SK-N-SH (cell line): ENCODE measurements around the gene ATF6B. TPM values are rescaled to one million over a fixed set of nuclear protein-coding genes. Genes with fewer than 3 reads are reported as not detected.

ENCODE experiments used
- CTCF ChIA-PET: fragments of 300-600, 350-600 bp; formaldehyde crosslinking; extraction: SDS; loops from one replicate; lab custom pipeline; 2021; lab: Yijun Ruan, JAX
- POLR2A ChIA-PET: fragments of 350-600 bp; sonication (Branson Sonifier 250); formaldehyde crosslinking; extraction: SDS; loops from one replicate; lab custom pipeline; 2020; ENCODE audit warnings: antibody characterized with exemption, inconsistent platforms; lab: Yijun Ruan, JAX
- DNase-seq: peaks from one replicate; pipeline ENCODE4 v3.0.0; 2012
- H2AFZ ChIP-seq: fragments of 200-600 bp; sonication (generic); 2 replicates; pipeline ENCODE4 v1.8.1; 2016; ENCODE audit warnings: antibody characterized with exemption, mild to moderate bottlenecking, low read depth
- H3F3A ChIP-seq: fragments of 200-600 bp; sonication (generic); replicated peaks from 2 replicates; pipeline ENCODE3; 2016; ENCODE audit warnings: antibody characterized with exemption, mild to moderate bottlenecking; ENCODE audit not compliant: insufficient read depth
- H3K27ac ChIP-seq, 2 experiments: fragments of 200-500 bp in 1 of 2; fragments of 200-600 bp in 1 of 2; sonication (Bioruptor generic) in 1 of 2; sonication (generic), shearing (Covaris generic) in 1 of 2; 2 replicates each; pipeline versions ENCODE4 v1.5.1 to v1.6.1; 2014 to 2016; ENCODE audit warnings: low read depth in 2 of 2, inconsistent platforms in 1 of 2, low read length in 1 of 2, mild to moderate bottlenecking in 1 of 2, mixed read lengths in 1 of 2
- H3K27me3 ChIP-seq: fragments of 200-600 bp; sonication (generic), shearing (Covaris generic); 2 replicates; pipeline ENCODE4 v1.6.1; 2016; ENCODE audit warnings: mixed run types; ENCODE audit not compliant: insufficient read depth
- H3K36me3 ChIP-seq, 2 experiments: fragments of 200-500 bp in 1 of 2; fragments of 200-600 bp in 1 of 2; sonication (Bioruptor generic) in 1 of 2; sonication (generic) in 1 of 2; replicated peaks in 1 of 2; 2 replicates each; pipeline versions ENCODE3 to v1.5.1; 2014 to 2016; ENCODE audit warnings: low read length in 1 of 2, mild to moderate bottlenecking in 1 of 2; ENCODE audit not compliant: insufficient read depth in 2 of 2, control insufficient read depth in 1 of 2
- H3K4me1 ChIP-seq, 2 experiments: fragments of 200-500 bp in 1 of 2; fragments of 200-600 bp in 1 of 2; sonication (Bioruptor generic) in 1 of 2; sonication (generic), shearing (Covaris generic) in 1 of 2; 2 replicates each; pipeline versions ENCODE4 v1.5.1 to v1.6.1; 2014 to 2016; ENCODE audit warnings: low read depth in 1 of 2, low read length in 1 of 2, mixed run types in 1 of 2; ENCODE audit not compliant: insufficient read depth in 2 of 2, control insufficient read depth in 1 of 2
- H3K4me2 ChIP-seq: fragments of 200-600 bp; sonication (generic), shearing (Covaris generic); 2 replicates; pipeline ENCODE4 v1.6.1; 2017; ENCODE audit warnings: mixed run types
- H3K4me3 ChIP-seq, 2 experiments: fragments of 200-500 bp in 1 of 2; fragments of 200-600 bp in 1 of 2; sonication (Bioruptor generic) in 1 of 2; sonication (generic), shearing (Covaris generic) in 1 of 2; 2 replicates each; pipeline versions ENCODE4 v1.5.1 to v1.8.1; 2014 to 2016; ENCODE audit warnings: low read depth in 2 of 2, inconsistent platforms in 1 of 2, low read length in 1 of 2, mild to moderate bottlenecking in 1 of 2, mixed read lengths in 1 of 2, moderate library complexity in 1 of 2
- H3K79me2 ChIP-seq: fragments of 200-600 bp; sonication (generic); 2 replicates; pipeline ENCODE4 v1.8.1; 2017; ENCODE audit warnings: mild to moderate bottlenecking; ENCODE audit not compliant: insufficient read depth
- H3K9ac ChIP-seq: fragments of 200-600 bp; sonication (generic); 2 replicates; pipeline ENCODE4 v1.6.1; 2017; ENCODE audit warnings: mixed run types
- H3K9me2 ChIP-seq: fragments of 200-600 bp; sonication (generic); 2 replicates; pipeline ENCODE4 v1.6.1; 2017; ENCODE audit warnings: mixed run types
- H3K9me3 ChIP-seq: fragments of 200-600 bp; sonication (generic); 2 replicates; pipeline ENCODE4 v1.6.1; 2017; ENCODE audit warnings: mixed run types, mild to moderate bottlenecking, moderate library complexity
- H4K20me1 ChIP-seq: fragments of 200-600 bp; sonication (generic); 2 replicates; pipeline ENCODE4 v1.6.1; 2017; ENCODE audit warnings: mild to moderate bottlenecking, mixed run types; ENCODE audit not compliant: insufficient read depth
- CHD2 ChIP-seq: fragments of 150-350 bp; IDR thresholded peaks from 2 replicates; pipeline ENCODE4 v1.6.1; 2018; ENCODE audit warnings: low read length; ENCODE audit not compliant: partially characterized antibody
- ELF1 ChIP-seq: IDR thresholded peaks from 2 replicates; pipeline ENCODE4 v1.4.0; 2012
- EP300 ChIP-seq, 2 experiments: IDR thresholded peaks; 2 replicates each; pipeline versions ENCODE4 v1.4.0 to v1.6.1; 2012; ENCODE audit warnings: borderline replicate concordance in 1 of 2, low read depth in 1 of 2, low read length in 1 of 2
- FOSL2 ChIP-seq: IDR thresholded peaks from 2 replicates; pipeline ENCODE4 v1.4.0; 2012; ENCODE audit warnings: low read depth, mild to moderate bottlenecking, moderate library complexity, borderline replicate concordance
- FOXJ3 ChIP-seq: sonication (generic); formaldehyde crosslinking; IDR thresholded peaks from 2 replicates; pipeline ENCODE4 v1.5.1; 2020; ENCODE audit warnings: mild to moderate bottlenecking, missing genetic modification reagents
- FOXM1 ChIP-seq: IDR thresholded peaks from 2 replicates; pipeline ENCODE4 v1.4.0; 2012; ENCODE audit warnings: low read depth, mild to moderate bottlenecking
- GABPA ChIP-seq: IDR thresholded peaks from 2 replicates; pipeline ENCODE4 v1.4.0; 2012; ENCODE audit warnings: low read depth, mild to moderate bottlenecking
- JUND ChIP-seq: IDR thresholded peaks from 2 replicates; pipeline ENCODE4 v1.4.0; 2012
- MEF2A ChIP-seq: IDR thresholded peaks from 2 replicates; pipeline ENCODE4 v1.4.0; 2012; ENCODE audit warnings: low read depth, borderline replicate concordance
- NFIC ChIP-seq: IDR thresholded peaks from 2 replicates; pipeline ENCODE4 v1.4.0; 2012; ENCODE audit warnings: borderline replicate concordance
- POLR2AphosphoS5 ChIP-seq: IDR thresholded peaks from 2 replicates; pipeline ENCODE4 v1.6.1; 2012; ENCODE audit warnings: low read depth, low read length
- RCOR1 ChIP-seq: fragments of 150-350 bp; IDR thresholded peaks from 2 replicates; pipeline ENCODE4 v1.6.1; 2017; ENCODE audit warnings: antibody characterized with exemption, low read length
- RFX5 ChIP-seq: IDR thresholded peaks from 2 replicates; pipeline ENCODE4 v1.6.1; 2012; ENCODE audit warnings: mild to moderate bottlenecking, improper control_type of control experiment, low read length
- RXRA ChIP-seq: IDR thresholded peaks from 2 replicates; pipeline ENCODE4 v1.4.0; 2012; ENCODE audit warnings: low read depth, mild to moderate bottlenecking, borderline replicate concordance
- SIN3A ChIP-seq: IDR thresholded peaks from 2 replicates; pipeline ENCODE4 v1.6.1; 2012; ENCODE audit warnings: low read depth, mild to moderate bottlenecking, low read length, moderate library complexity, borderline replicate concordance
- TCF12 ChIP-seq: IDR thresholded peaks from 2 replicates; pipeline ENCODE4 v1.4.0; 2012
- TEAD4 ChIP-seq: IDR thresholded peaks from 2 replicates; pipeline ENCODE4 v1.4.0; 2012; ENCODE audit warnings: mild to moderate bottlenecking, borderline replicate concordance; ENCODE audit not compliant: insufficient read depth
- YY1 ChIP-seq: IDR thresholded peaks from 2 replicates; pipeline ENCODE4 v1.4.0; 2012; ENCODE audit warnings: low read depth, mild to moderate bottlenecking
- WGBS: methylation state at CpG from one replicate; pipeline ENCODE4 v1.1.6; 2017; ENCODE audit warnings: low lambda C conversion rate; 5-methylcytosine and 5-hydroxymethylcytosine counted together
- polyA plus RNA-seq, 3 experiments: library from polyadenylated mRNA; depleted of rRNA; stranded (reverse); fragments of >200 nt; gene quantifications; 2 replicates each; pipeline ENCODE4 v1.2.3, GENCODE V29; 2012
- TF ChIP-seq, protein P1 (sequence below): IDR thresholded peaks from 2 replicates; pipeline ENCODE4 v1.4.0; 2012; ENCODE audit warnings: low read depth, borderline replicate concordance
- TF ChIP-seq, protein P2 (sequence below): IDR thresholded peaks from 2 replicates; pipeline ENCODE4 v1.4.0; 2012; ENCODE audit warnings: low read depth, borderline replicate concordance
- TF ChIP-seq, protein P3 (sequence below): fragments of 150-350 bp; IDR thresholded peaks from 2 replicates; pipeline ENCODE4 v1.6.1; 2016; ENCODE audit warnings: mild to moderate bottlenecking, low read depth, low read length
- TF ChIP-seq, protein P4 (sequence below): fragments of 150-350 bp; IDR thresholded peaks from 2 replicates; pipeline ENCODE4 v1.6.1; 2017; ENCODE audit warnings: antibody characterized with exemption, low read length, low read depth, borderline replicate concordance
- TF ChIP-seq, protein P5 (sequence below): IDR thresholded peaks from 2 replicates; pipeline ENCODE4 v1.4.0; 2012; ENCODE audit warnings: low read depth

ATF6B gene
- polyA plus RNA-seq, 1 of the 3 experiments (the other 2 are of a cell fraction) = 61.3 TPM

DNA sequence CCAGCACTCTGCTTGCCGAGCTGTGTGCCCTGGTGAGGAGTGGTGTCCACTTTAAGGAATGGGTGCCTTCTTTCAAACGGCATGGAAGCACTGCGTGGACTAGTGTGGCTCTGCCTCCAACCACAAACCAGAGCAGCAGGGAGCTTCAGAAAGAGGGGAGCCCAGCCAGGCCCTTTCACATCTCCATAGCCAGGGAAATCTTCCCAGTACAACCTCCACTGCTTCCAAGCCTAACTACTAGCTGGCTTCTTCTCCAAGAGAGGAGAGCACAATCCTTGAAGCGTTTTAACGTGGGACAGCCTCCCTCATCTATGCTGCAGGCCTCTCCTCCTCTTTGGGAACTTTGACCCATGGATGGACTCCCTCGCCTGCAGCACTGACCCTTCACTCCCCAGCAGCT lies 45.6 kb downstream of the ATF6B start:
- no peaks in the 10 kb centered on the region for H3K9me2 ChIP-seq
- no peak overlapping the region for H3K9ac ChIP-seq
- no peaks in the 10 kb centered on the region for H3K36me3 ChIP-seq
- no peak for DNase-seq
- no peaks in the 10 kb centered on the region for H3K79me2 ChIP-seq
- ChIA-PET POLR2A (no interaction called here), CTCF (no interaction called here)
- H3K4me1 ChIP-seq = peaks cover 0 to 18% of the 10 kb centered on the region in 2 experiments; a peak in 2 of 4 replicates
- no peaks in the 10 kb centered on the region for H4K20me1 ChIP-seq
- H3K4me2 ChIP-seq = no peak overlapping the region
- H3F3A ChIP-seq = no peaks in the 10 kb centered on the region
- WGBS = 73% methylated on average over 4 of the region's 6 CpGs
- H3K27ac ChIP-seq = no peak overlapping the region
- no peak overlapping the region for H2AFZ ChIP-seq
- no peak overlapping the region for H3K4me3 ChIP-seq
- TF ChIP-seq FOXJ3 (CRISPR knock-in tag) = no peak
- TF ChIP-seq TEAD4 = no peak
- TF ChIP-seq, protein P1, sequence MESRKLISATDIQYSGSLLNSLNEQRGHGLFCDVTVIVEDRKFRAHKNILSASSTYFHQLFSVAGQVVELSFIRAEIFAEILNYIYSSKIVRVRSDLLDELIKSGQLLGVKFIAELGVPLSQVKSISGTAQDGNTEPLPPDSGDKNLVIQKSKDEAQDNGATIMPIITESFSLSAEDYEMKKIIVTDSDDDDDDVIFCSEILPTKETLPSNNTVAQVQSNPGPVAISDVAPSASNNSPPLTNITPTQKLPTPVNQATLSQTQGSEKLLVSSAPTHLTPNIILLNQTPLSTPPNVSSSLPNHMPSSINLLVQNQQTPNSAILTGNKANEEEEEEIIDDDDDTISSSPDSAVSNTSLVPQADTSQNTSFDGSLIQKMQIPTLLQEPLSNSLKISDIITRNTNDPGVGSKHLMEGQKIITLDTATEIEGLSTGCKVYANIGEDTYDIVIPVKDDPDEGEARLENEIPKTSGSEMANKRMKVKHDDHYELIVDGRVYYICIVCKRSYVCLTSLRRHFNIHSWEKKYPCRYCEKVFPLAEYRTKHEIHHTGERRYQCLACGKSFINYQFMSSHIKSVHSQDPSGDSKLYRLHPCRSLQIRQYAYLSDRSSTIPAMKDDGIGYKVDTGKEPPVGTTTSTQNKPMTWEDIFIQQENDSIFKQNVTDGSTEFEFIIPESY = no peak
- no peak for TF ChIP-seq RCOR1
- TF ChIP-seq NFIC = no peak
- no peak for TF ChIP-seq ELF1
- no peaks in the 10 kb centered on the region for H3K9me3 ChIP-seq
- peaks cover 12% of the 10 kb centered on the region; the same call in 1 of the 2 replicates for H3K27me3 ChIP-seq

DNA sequence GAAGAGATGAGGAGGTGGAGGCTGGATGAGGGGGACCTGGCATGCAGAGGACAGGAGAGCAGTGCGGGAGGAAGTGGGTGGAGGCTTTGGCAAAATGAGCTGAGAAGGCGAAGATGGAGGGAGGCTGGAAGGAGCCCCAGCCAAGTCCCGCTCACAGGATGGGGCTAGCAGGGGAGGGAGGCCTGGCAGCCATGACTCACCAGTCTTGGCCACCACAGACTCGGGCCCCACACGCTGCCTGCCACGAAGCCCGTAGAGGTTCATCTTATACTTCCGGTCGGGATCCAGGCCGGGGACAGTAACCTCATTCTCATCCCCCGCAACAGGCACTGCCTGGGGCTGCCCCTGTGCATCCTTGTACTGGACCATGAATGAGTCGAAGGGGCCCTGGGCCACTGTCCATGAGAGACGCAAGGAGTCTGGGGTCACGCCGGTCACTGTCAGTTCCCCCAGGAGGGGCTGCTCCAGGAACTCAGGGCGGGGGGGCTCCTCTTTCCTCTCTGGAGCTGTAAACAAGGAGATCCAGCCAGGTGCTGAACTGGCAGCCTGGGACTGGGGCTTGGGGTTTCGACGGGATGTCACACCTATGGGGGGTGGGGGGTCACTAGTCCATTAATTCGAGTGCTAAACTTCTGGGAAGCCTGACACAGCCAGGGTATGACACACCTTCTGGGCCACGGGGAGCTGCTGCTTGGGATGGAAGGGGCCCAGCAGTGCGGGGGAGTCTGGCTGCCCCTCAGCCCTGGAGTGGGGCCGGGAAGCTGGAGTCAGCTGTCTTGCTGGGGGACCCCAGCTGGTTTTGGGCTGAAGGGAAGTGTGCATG lies 46.7 kb downstream of the ATF6B start:
- peak; percentile 50 for DNase-seq
- no peak overlapping the region for H3K4me3 ChIP-seq
- TF ChIP-seq YY1 (peak; percentile 59; the same call in 1 of the 2 replicates), CHD2 (no peak), FOSL2 (peak; percentile 86), SIN3A (no peak), FOXM1 (no peak), MEF2A (no peak), RXRA (peak; percentile 53; the same call in 1 of the 2 replicates), RFX5 (no peak), JUND (peak; percentile 66), GABPA (peak; percentile 39; the same call in 1 of the 2 replicates), RCOR1 (no peak), TCF12 (peak; percentile 59), POLR2AphosphoS5 (0 out of 2 replicates have a peak, but pooled peaks have one; percentile 33), EP300 (IDR thresholded peaks at IDR 0.05; ENCODE audit: borderline replicate concordance in 1 of 2, low read depth in 1 of 2, low read length in 1 of 2) (peak in 1 of 2 experiments; percentile 55; a peak in 1 of 4 replicates), NFIC (peak; percentile 89)
- TF ChIP-seq, protein P2, sequence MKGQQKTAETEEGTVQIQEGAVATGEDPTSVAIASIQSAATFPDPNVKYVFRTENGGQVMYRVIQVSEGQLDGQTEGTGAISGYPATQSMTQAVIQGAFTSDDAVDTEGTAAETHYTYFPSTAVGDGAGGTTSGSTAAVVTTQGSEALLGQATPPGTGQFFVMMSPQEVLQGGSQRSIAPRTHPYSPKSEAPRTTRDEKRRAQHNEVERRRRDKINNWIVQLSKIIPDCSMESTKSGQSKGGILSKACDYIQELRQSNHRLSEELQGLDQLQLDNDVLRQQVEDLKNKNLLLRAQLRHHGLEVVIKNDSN = no peak
- TF ChIP-seq, protein P3, sequence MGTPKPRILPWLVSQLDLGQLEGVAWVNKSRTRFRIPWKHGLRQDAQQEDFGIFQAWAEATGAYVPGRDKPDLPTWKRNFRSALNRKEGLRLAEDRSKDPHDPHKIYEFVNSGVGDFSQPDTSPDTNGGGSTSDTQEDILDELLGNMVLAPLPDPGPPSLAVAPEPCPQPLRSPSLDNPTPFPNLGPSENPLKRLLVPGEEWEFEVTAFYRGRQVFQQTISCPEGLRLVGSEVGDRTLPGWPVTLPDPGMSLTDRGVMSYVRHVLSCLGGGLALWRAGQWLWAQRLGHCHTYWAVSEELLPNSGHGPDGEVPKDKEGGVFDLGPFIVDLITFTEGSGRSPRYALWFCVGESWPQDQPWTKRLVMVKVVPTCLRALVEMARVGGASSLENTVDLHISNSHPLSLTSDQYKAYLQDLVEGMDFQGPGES = no peak
- TF ChIP-seq, protein P4, sequence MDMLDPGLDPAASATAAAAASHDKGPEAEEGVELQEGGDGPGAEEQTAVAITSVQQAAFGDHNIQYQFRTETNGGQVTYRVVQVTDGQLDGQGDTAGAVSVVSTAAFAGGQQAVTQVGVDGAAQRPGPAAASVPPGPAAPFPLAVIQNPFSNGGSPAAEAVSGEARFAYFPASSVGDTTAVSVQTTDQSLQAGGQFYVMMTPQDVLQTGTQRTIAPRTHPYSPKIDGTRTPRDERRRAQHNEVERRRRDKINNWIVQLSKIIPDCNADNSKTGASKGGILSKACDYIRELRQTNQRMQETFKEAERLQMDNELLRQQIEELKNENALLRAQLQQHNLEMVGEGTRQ = no peak
- TF ChIP-seq, protein P5, sequence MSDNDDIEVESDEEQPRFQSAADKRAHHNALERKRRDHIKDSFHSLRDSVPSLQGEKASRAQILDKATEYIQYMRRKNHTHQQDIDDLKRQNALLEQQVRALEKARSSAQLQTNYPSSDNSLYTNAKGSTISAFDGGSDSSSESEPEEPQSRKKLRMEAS = peak; percentile 94
- H3K9me2 ChIP-seq = no peaks in the 10 kb centered on the region
- no peaks in the 10 kb centered on the region for H3K36me3 ChIP-seq
- 49% methylated on average over 12 of the region's 22 CpGs for WGBS
- peak overlapping the region; percentile 62; the same call in 1 of the 2 replicates for H3K4me2 ChIP-seq
- ChIA-PET POLR2A (no interaction called here), CTCF (interaction anchor here (1.1 kb wide), 1 partner anchor 37 kb away, joined by 3 read pairs; no protein-coding TSS in a partner anchor)
- peak overlapping the region in 1 of 2 experiments; percentile 39; a peak in 1 of 4 replicates for H3K27ac ChIP-seq
- no peaks in the 10 kb centered on the region for H3K79me2 ChIP-seq
- H2AFZ ChIP-seq = peak overlapping the region; percentile 73
- H3K27me3 ChIP-seq = 0 out of 2 replicates have a peak, but pooled peaks cover 3% of the 10 kb centered on the region
- no peaks in the 10 kb centered on the region for H4K20me1 ChIP-seq
- no peaks in the 10 kb centered on the region for H3F3A ChIP-seq
- H3K4me1 ChIP-seq = peaks cover 0 to 11% of the 10 kb centered on the region in 2 experiments; a peak in 2 of 4 replicates
- no peaks in the 10 kb centered on the region for H3K9me3 ChIP-seq
- H3K9ac ChIP-seq = no peak overlapping the region
